Esophagus muscularis mucosa (tissue), 2 donors: ENCODE results near the gene TBC1D16.

ENCODE experiments used
- EP300 ChIP-seq: sonication (generic); formaldehyde crosslinking; IDR thresholded peaks from one replicate; pipeline ENCODE4 v1.6.1; 2017; ENCODE audit warnings: antibody characterized with exemption
- POLR2A ChIP-seq: fragments of 450-650 bp; IDR thresholded peaks from one replicate; pipeline ENCODE4 v1.6.1; 2017; ENCODE audit warnings: antibody characterized with exemption, moderate library complexity, mild to moderate bottlenecking, low read depth

GRCh38 chr17:79925242-79925957 lies 110.3 kb downstream of the TBC1D16 start:
- TF ChIP-seq POLR2A: no peak
- TF ChIP-seq EP300: no peak
